Thoracic aorta (tissue), 2 donors: ENCODE data around the gene SNX11. TPM values are rescaled to one million over a fixed set of nuclear protein-coding genes. Genes with fewer than 3 reads are reported as not detected.

Experiments used
- ATAC-seq: fragments of 150-250 bp; one replicate; pipeline ENCODE4 v1.8.0; 2017; ENCODE audit warnings: low read depth; ENCODE audit not compliant: insufficient number of reproducible peaks, low FRiP score
- DNase-seq: peaks from one replicate; pipeline ENCODE4 v3.0.0-alpha.2; 2020; ENCODE audit warnings: low spot score
- H3K27ac ChIP-seq, 2 donors: fragments of 200-600 bp; sonication (generic); 1 replicate in 1 of 2; 2 replicates in 1 of 2; pipeline ENCODE4 v1.5.1; 2016; ENCODE audit warnings: mild to moderate bottlenecking in 2 of 2, moderate library complexity in 2 of 2
- H3K27me3 ChIP-seq: fragments of 200-600 bp; sonication (generic); replicated peaks from 2 replicates; pipeline ENCODE4 v1.6.0; 2016; ENCODE audit warnings: mild to moderate bottlenecking; ENCODE audit not compliant: insufficient read depth
- H3K36me3 ChIP-seq: fragments of 200-600 bp; sonication (generic); one replicate; pipeline ENCODE4 v1.5.1; 2016
- H3K4me1 ChIP-seq, 2 donors: fragments of 200-600 bp; sonication (generic); 1 replicate in 1 of 2; 2 replicates in 1 of 2; pipeline versions ENCODE4 v1.5.1 to v1.6.0; 2016; ENCODE audit warnings: low read depth in 2 of 2, mild to moderate bottlenecking in 1 of 2; ENCODE audit not compliant: control insufficient read depth in 1 of 2
- H3K4me3 ChIP-seq: fragments of 200-600 bp; sonication (generic); 2 replicates; pipeline ENCODE4 v1.5.1; 2016; ENCODE audit warnings: mild to moderate bottlenecking
- H3K9me3 ChIP-seq: fragments of 200-600 bp; sonication (generic); 2 replicates; pipeline ENCODE4 v1.5.1; 2016
- CTCF ChIP-seq: fragments of 200-600 bp; sonication (generic); IDR thresholded peaks from one replicate; pipeline ENCODE4 v1.5.1; 2019; ENCODE audit warnings: antibody characterized with exemption
- total RNA-seq, 2 donors: library from RNA; depleted of rRNA; stranded (reverse); fragments of >200 nt; gene quantifications; one replicate each; pipeline versions ENCODE4 v1.1.0 to v1.2.3, GENCODE V29; 2016

Gene SNX11
- total RNA-seq, 2 donors from 2014 or later: 12.0 to 15.4 TPM

GRCh38 chr17:48144231-48144630, 36.7 kb downstream of the SNX11 start:
- Histone ChIP-seq H3K27ac (no peak overlapping the region), H3K4me3 (no peak overlapping the region), H3K36me3 (no peaks in the 10 kb centered on the region), H3K27me3 (peaks cover 4% of the 10 kb centered on the region), H3K9me3 (no peaks in the 10 kb centered on the region), H3K4me1 (no peaks in the 10 kb centered on the region)
- no peak for ATAC-seq
- no peak for DNase-seq
- TF ChIP-seq CTCF: no peak

- H3K4me3 ChIP-seq: no peak overlapping the region
- DNase-seq (no peak), ATAC-seq (no peak)
- TF ChIP-seq CTCF: no peak
- no peaks in the 10 kb centered on the region for H3K4me1 ChIP-seq
- H3K27ac ChIP-seq: no peak overlapping the region
- H3K27me3 ChIP-seq: peaks cover 4% of the 10 kb centered on the region
- no peaks in the 10 kb centered on the region for H3K36me3 ChIP-seq
- no peaks in the 10 kb centered on the region for H3K9me3 ChIP-seq
Observed at GRCh38 chr17:48144976-48145798, 37.6 kb downstream of the SNX11 start.

- H3K36me3 ChIP-seq: no peaks in the 10 kb centered on the region
- no peak for TF ChIP-seq CTCF
- H3K27ac ChIP-seq: no peak overlapping the region
- H3K9me3 ChIP-seq: no peaks in the 10 kb centered on the region
- DNase-seq (no peak), ATAC-seq (no peak)
- H3K4me3 ChIP-seq: no peak overlapping the region
- H3K27me3 ChIP-seq: peaks cover 4% of the 10 kb centered on the region
- H3K4me1 ChIP-seq: no peaks in the 10 kb centered on the region
Observed at GRCh38 chr17:48148029-48148770, 40.6 kb downstream of the SNX11 start.

GRCh38 chr17:48148854-48149786, 41.6 kb downstream of the SNX11 start:
- no peak for DNase-seq

More at GRCh38 chr17:48148854-48149786, 41.6 kb downstream of the SNX11 start:
- TF ChIP-seq CTCF: no peak
- Histone ChIP-seq H3K9me3 (no peaks in the 10 kb centered on the region), H3K4me3 (no peak overlapping the region), H3K27me3 (peaks cover 4% of the 10 kb centered on the region), H3K36me3 (no peaks in the 10 kb centered on the region), H3K27ac (no peak overlapping the region), H3K4me1 (no peaks in the 10 kb centered on the region)
- no peak for ATAC-seq
